ENCODE data around the gene SAA1. TPM values are rescaled to one million over a fixed set of nuclear protein-coding genes. Genes with fewer than 3 reads are reported as not detected.
"Not testable (repeated sequence)": the region's sequence is repeated elsewhere in the genome, so short reads cannot be mapped to it uniquely, and the experiment has no call there.

The SAA1 gene
- total RNA-seq, 1 donor from 2014 or later, result not detected

DNA sequence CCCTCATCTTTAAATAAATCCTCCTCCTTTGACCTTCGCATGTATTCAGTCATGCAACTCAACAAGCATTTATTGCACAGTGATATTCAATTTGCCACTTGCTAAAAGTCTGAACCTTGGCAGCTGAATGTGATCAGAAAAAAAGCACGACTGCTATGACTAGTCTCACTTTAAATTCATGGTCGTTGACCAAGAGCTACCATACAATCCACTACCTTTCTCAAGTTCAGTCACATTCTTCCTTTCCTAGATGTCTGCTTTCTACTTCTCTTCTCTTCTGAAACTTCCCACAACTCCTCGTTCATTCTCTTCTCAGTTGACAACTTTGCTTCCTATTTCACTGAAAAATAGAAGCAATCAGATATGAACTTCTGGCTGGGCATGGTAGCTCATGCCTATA lies 2.0 kb upstream of the SAA1 start:
- H3K4me3 Mint-ChIP-seq (ENCODE audit: unreplicated experiment), result no peak overlapping the region
- no peak for DNase-seq (ENCODE audit: low spot score)
- no peaks in the 10 kb centered on the region for H3K9me3 Mint-ChIP-seq (ENCODE audit: unreplicated experiment)
- H3K36me3 Mint-ChIP-seq (ENCODE audit: low read depth, unreplicated experiment), result no peaks in the 10 kb centered on the region
- no peaks in the 10 kb centered on the region for H3K4me1 Mint-ChIP-seq (ENCODE audit: unreplicated experiment)
- no peaks in the 10 kb centered on the region for H3K27me3 Mint-ChIP-seq (ENCODE audit: unreplicated experiment)
- no peak overlapping the region for H3K27ac Mint-ChIP-seq (ENCODE audit: unreplicated experiment)
- no peak for TF ChIP-seq CTCF (IDR thresholded peaks at IDR 0.05; ENCODE audit: unreplicated experiment)

DNA sequence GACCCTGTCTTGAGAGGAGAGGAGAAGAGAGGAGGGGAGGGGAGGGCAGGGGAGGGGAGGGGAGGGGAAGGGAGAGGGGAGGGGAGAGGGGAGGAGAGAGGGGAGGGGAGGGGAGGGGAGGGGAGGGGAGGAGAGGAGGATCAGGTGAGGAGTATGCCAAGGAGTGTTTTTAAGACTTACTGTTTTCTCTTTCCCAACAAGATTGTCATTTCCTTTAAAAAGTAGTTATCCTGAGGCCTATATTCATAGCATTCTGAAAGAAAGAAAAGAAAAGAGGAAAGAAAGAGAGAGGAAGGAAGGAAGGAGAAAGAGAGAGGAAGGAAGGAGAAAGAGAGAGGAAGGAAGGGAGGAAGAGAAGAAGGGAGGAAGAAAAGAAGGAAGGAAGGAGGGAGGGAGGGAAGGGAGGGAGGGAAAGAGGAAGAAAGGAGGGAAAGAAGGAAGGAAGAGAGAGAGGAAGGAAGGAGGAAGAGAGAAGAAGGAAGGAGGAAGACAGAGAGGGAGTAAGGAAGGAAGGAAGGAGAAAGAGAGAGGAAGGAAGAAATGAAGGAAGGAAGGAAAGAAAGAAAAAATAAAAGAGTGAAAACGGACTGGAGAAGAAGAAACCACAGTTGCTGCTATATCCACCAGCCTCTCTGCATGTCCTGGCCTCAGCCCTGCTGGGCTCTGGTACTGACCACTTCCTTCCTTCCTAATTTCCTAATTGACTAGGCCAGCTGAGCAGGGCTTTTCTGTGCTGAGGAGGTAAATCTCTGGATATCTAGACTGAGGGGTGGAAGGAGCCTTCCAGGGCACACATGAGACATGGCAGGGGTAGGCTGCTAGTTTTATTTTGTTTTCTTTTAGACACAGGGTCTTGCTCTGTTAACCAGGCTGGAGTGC lies 1.1 kb upstream of the SAA1 start:
- no peak overlapping the region for H3K4me3 Mint-ChIP-seq (ENCODE audit: unreplicated experiment)
- H3K27ac Mint-ChIP-seq (ENCODE audit: unreplicated experiment), result peak overlapping the region; percentile 61
- DNase-seq (ENCODE audit: low spot score), result no peak
- H3K27me3 Mint-ChIP-seq (ENCODE audit: unreplicated experiment), result no peaks in the 10 kb centered on the region
- TF ChIP-seq CTCF (IDR thresholded peaks at IDR 0.05; ENCODE audit: unreplicated experiment), result no peak
- no peaks in the 10 kb centered on the region for H3K36me3 Mint-ChIP-seq (ENCODE audit: low read depth, unreplicated experiment)
- no peaks in the 10 kb centered on the region for H3K4me1 Mint-ChIP-seq (ENCODE audit: unreplicated experiment)
- no peaks in the 10 kb centered on the region for H3K9me3 Mint-ChIP-seq (ENCODE audit: unreplicated experiment)

GRCh38 chr11:18267335-18268133 lies 1.5 kb downstream of the SAA1 start:
- H3K9me3 Mint-ChIP-seq (ENCODE audit: unreplicated experiment); H3K36me3 Mint-ChIP-seq (ENCODE audit: low read depth, unreplicated experiment); H3K4me1 Mint-ChIP-seq (ENCODE audit: unreplicated experiment); DNase-seq (ENCODE audit: low spot score); H3K4me3 Mint-ChIP-seq (ENCODE audit: unreplicated experiment); H3K27me3 Mint-ChIP-seq (ENCODE audit: unreplicated experiment); H3K27ac Mint-ChIP-seq (ENCODE audit: unreplicated experiment): not testable (repeated sequence)

DNA sequence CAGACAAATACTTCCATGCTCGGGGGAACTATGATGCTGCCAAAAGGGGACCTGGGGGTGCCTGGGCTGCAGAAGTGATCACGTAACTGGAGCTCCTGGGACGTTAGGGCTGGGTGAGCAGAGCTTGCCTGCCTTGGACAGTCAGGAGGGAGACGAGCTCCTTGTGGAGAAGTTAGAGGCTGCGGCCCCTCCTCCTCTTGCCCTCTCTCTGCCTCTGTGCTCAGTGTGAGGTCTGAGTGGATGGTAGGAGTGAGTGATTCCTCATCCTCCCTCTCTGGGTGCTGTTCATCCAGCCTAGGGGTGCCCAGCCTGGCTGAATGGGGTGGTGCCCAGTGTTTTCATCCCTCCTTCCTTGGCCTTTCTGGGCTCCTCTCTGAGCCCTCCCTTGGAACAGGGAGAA lies 3.2 kb downstream of the SAA1 start:
- not testable (repeated sequence) for H3K9me3 Mint-ChIP-seq (ENCODE audit: unreplicated experiment); H3K4me3 Mint-ChIP-seq (ENCODE audit: unreplicated experiment); H3K27ac Mint-ChIP-seq (ENCODE audit: unreplicated experiment); DNase-seq (ENCODE audit: low spot score); H3K36me3 Mint-ChIP-seq (ENCODE audit: low read depth, unreplicated experiment); H3K27me3 Mint-ChIP-seq (ENCODE audit: unreplicated experiment); H3K4me1 Mint-ChIP-seq (ENCODE audit: unreplicated experiment)

DNA sequence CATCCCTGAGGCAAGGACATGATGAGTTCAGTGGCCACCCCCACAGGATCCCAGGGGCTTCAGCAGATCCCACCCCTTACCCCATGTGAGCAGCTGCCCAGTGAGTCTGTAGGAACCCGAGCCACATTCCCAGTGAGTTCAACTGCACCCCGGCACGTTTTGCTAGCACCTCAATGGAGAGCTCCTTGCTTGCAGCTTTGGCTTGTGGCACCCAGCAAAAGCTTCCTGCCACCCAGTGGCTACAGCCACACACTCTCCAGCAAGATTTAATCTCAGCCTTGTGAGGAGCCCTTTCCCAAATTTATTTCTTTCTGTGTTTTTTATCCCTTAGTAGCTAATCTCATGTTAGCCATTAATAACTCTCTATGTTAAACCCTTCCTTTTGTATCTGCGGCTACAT lies 4.0 kb downstream of the SAA1 start:
- Mint-ChIP-seq H3K9me3 (ENCODE audit: unreplicated experiment) (no peaks in the 10 kb centered on the region), H3K27me3 (ENCODE audit: unreplicated experiment) (no peaks in the 10 kb centered on the region), H3K27ac (ENCODE audit: unreplicated experiment) (no peak overlapping the region), H3K36me3 (ENCODE audit: low read depth, unreplicated experiment) (peaks cover 8% of the 10 kb centered on the region), H3K4me1 (ENCODE audit: unreplicated experiment) (no peaks in the 10 kb centered on the region), H3K4me3 (ENCODE audit: unreplicated experiment) (no peak overlapping the region)
- DNase-seq (ENCODE audit: low spot score), result no peak
- no peak for TF ChIP-seq CTCF (IDR thresholded peaks at IDR 0.05; ENCODE audit: unreplicated experiment)

DNA sequence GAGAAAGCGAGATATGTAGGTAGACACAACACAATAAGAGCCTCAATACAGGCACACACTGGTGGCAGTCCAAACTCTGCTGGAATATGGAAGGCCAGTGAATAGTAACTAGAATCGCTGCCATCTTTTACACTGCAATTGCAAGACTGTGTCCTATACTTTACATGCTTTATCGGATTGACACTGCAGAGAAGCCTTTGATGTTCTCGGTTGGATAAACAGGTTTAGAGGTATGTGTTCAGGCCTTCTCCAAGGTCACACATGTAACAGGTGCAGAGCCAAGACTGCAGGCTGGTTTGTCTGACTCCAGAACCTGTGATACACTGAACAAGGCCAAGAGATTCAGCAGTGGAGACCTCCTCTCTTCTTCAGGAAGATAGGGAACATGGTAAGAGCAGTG lies 5.1 kb downstream of the SAA1 start:
- no peak for TF ChIP-seq CTCF (IDR thresholded peaks at IDR 0.05; ENCODE audit: unreplicated experiment)
- Mint-ChIP-seq H3K27ac (ENCODE audit: unreplicated experiment) (no peak overlapping the region), H3K4me1 (ENCODE audit: unreplicated experiment) (no peaks in the 10 kb centered on the region), H3K36me3 (ENCODE audit: low read depth, unreplicated experiment) (peaks cover 11% of the 10 kb centered on the region), H3K4me3 (ENCODE audit: unreplicated experiment) (no peak overlapping the region), H3K9me3 (ENCODE audit: unreplicated experiment) (no peaks in the 10 kb centered on the region), H3K27me3 (ENCODE audit: unreplicated experiment) (no peaks in the 10 kb centered on the region)
- DNase-seq (ENCODE audit: low spot score), result no peak

Measured in endothelial cell (in vitro differentiated cells).